ENCODE results near the gene UBE2Q2. TPM values are rescaled to one million over a fixed set of nuclear protein-coding genes. Genes with fewer than 3 reads are reported as not detected.

The UBE2Q2 gene
- total RNA-seq, 1 donor from 2014 or later: 21.6 TPM

DNA sequence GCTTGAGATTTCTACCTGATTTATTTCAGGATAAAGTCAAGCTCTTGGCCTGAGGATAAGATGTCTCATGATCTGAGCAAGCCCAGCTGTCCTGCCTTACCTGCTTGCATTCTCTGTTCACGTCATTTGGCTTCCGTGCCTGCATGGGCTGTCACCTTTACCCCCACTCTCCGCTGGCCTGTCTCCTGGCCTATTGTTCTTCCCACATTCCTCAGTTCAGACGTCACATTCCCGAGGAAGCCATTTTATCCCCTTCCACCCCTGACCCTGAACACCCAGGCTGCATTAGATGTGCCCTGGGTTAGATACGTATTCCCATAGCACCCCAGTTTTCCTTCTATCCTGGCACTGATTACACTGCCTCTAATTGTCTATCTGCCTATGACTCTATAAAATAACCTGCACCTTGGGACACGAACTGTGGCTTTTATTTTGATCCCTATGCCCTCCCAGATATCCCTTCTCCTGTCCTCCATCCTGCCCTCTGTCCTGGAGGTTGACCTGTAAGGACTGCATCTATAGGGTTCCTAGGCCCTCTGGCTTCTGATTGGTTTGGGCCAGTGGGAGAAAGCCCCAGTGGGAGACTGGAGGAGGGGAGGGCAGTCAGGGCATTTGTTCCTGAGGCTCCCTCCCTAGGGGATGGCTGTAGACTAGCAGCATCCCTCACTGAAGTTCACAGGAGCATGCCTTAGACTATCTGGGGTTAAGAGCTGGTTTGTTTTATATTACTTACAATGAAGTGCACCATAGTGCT, 19.2 kb upstream of the UBE2Q2 start:
- Histone ChIP-seq H3K9me3 (no peaks in the 10 kb centered on the region), H3K4me1 (no peaks in the 10 kb centered on the region), H3K4me3 (no peak overlapping the region), H3K36me3 (no peaks in the 10 kb centered on the region), H3K27ac (no peak overlapping the region), H3K27me3 (no peaks in the 10 kb centered on the region)
- no peak for TF ChIP-seq POLR2A (IDR thresholded peaks at IDR 0.05)
- TF ChIP-seq, protein P1, sequence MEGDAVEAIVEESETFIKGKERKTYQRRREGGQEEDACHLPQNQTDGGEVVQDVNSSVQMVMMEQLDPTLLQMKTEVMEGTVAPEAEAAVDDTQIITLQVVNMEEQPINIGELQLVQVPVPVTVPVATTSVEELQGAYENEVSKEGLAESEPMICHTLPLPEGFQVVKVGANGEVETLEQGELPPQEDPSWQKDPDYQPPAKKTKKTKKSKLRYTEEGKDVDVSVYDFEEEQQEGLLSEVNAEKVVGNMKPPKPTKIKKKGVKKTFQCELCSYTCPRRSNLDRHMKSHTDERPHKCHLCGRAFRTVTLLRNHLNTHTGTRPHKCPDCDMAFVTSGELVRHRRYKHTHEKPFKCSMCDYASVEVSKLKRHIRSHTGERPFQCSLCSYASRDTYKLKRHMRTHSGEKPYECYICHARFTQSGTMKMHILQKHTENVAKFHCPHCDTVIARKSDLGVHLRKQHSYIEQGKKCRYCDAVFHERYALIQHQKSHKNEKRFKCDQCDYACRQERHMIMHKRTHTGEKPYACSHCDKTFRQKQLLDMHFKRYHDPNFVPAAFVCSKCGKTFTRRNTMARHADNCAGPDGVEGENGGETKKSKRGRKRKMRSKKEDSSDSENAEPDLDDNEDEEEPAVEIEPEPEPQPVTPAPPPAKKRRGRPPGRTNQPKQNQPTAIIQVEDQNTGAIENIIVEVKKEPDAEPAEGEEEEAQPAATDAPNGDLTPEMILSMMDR (IDR thresholded peaks at IDR 0.05): no peak
- TF ChIP-seq POLR2AphosphoS5 (IDR thresholded peaks at IDR 0.05; ENCODE audit: insufficient read depth in 1 of 2, low read depth in 1 of 2): no peak
- DNase-seq (ENCODE audit: extremely low spot score in 2 of 2): no peak
- intact Hi-C loops (cut with DNase I): no loop called here

DNA sequence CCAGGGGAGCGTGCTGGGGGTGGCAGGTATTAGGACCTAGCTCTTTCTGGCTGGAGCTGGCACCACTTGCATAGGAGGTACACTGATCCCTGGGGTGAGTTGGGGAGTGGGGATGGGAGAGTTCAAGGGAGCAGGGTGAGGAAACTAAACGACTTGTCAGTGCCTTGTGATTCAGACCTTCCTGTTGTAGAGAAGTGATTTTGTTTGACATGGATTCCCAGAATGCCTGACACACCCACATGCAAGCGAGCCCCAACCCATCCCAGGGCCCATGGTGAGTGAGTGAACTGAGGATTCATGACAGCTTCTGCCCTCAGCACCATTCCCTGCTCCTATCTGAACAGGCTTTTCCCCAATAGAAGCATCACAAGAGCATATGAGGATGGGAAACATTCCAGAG, 15.6 kb upstream of the UBE2Q2 start:
- no peak for DNase-seq (ENCODE audit: extremely low spot score in 2 of 2)
- Histone ChIP-seq H3K27me3 (no peaks in the 10 kb centered on the region), H3K4me3 (no peak overlapping the region), H3K36me3 (no peaks in the 10 kb centered on the region), H3K27ac (no peak overlapping the region), H3K9me3 (no peaks in the 10 kb centered on the region), H3K4me1 (no peaks in the 10 kb centered on the region)
- intact Hi-C loops (cut with DNase I): no loop called here
- TF ChIP-seq POLR2A (IDR thresholded peaks at IDR 0.05) (no peak), POLR2AphosphoS5 (IDR thresholded peaks at IDR 0.05; ENCODE audit: insufficient read depth in 1 of 2, low read depth in 1 of 2) (no peak)
- TF ChIP-seq, protein P1 (IDR thresholded peaks at IDR 0.05): no peak

DNA sequence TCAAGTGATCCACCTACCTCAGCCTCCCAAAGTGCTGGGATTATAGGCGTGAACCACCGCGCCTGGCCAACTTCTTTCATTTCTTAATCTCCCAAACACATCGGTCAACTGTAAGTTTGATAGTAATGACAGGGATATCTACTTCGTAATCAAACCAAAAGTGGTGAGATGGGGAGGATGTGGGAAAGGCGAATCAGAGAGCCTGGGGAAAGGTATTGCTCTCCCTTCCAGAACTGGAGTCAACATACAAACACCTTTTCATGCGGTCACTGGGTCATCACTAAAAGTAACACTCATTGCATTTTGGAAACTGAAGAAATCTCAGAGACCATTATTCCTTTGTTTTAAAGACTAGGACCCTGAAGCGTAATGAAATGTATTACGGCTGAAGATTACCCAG, 14.8 kb upstream of the UBE2Q2 start:
- Histone ChIP-seq H3K27ac (no peak overlapping the region), H3K27me3 (no peaks in the 10 kb centered on the region), H3K9me3 (no peaks in the 10 kb centered on the region), H3K36me3 (no peaks in the 10 kb centered on the region), H3K4me3 (no peak overlapping the region), H3K4me1 (no peaks in the 10 kb centered on the region)
- intact Hi-C loops (cut with DNase I): no loop called here
- TF ChIP-seq, protein P1 (IDR thresholded peaks at IDR 0.05): no peak
- TF ChIP-seq POLR2AphosphoS5 (IDR thresholded peaks at IDR 0.05; ENCODE audit: insufficient read depth in 1 of 2, low read depth in 1 of 2) (no peak), POLR2A (IDR thresholded peaks at IDR 0.05) (no peak)
- no peak for DNase-seq (ENCODE audit: extremely low spot score in 2 of 2)

DNA sequence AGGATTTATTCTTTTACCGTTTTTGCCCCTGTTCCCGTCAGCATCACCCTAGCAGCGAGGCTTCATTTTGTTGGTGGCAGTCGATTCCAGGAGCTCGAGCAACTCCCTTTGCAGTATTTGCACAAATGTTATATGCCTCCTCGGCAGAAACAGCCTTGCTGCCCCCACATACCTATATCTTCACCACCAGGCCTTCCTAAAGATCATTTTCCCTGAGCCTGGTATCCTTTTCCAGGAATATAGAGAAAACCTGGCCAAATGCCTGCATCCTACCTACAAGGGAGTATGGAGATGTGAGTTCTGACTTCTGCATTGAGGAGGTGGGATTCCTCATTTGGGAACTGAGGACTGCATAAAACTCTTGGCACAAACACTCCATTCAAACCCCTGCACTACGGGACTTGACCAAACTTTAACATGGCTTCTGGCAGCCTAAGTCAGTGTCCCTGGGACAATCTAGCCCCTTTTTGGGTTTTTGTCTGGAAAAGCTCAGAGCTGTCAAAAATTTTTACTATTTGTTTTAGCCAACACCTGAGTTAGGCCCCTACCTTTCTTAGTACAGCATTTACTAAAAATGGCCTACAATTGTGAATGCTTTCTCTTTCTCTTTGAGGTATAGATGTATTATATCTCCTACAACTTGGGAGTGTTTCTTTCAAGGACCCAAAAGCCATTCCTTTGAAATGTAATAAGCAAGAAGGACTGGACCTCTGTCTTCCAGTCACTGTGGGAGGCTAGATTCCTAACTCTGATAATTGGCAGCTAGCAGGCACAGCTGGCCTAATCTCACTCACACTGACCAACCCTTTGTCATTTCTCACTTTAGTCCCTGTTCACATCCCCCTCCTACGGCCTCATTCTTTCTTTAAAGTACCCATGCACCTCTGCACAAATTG, 12.1 kb upstream of the UBE2Q2 start:
- Histone ChIP-seq H3K36me3 (no peaks in the 10 kb centered on the region), H3K27me3 (no peaks in the 10 kb centered on the region), H3K4me1 (no peaks in the 10 kb centered on the region), H3K27ac (no peak overlapping the region), H3K9me3 (no peaks in the 10 kb centered on the region), H3K4me3 (no peak overlapping the region)
- no peak for TF ChIP-seq POLR2AphosphoS5 (IDR thresholded peaks at IDR 0.05; ENCODE audit: insufficient read depth in 1 of 2, low read depth in 1 of 2)
- no peak for TF ChIP-seq POLR2A (IDR thresholded peaks at IDR 0.05)
- TF ChIP-seq, protein P1 (IDR thresholded peaks at IDR 0.05): no peak
- intact Hi-C loops (cut with DNase I): no loop called here
- DNase-seq (ENCODE audit: extremely low spot score in 2 of 2): no peak

DNA sequence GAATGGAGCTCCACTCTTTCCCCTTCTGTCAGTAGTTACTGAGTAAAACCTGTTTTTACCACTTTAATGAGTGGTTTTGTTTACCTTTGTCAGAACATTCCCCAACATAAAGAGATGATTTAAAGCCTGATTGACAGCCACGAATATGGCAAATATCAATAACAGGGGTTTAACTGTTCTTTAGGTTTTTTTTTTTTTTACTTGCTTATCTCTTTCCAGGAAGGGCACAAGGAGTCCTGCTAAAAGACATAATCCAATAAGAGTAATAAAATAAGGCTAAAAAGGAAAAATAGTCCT, 11.5 kb upstream of the UBE2Q2 start:
- DNase-seq (ENCODE audit: extremely low spot score in 2 of 2): no peak
- no peaks in the 10 kb centered on the region for H3K27me3 ChIP-seq
- intact Hi-C loops (cut with DNase I): no loop called here
- no peak overlapping the region for H3K4me3 ChIP-seq
- H3K4me1 ChIP-seq: peaks cover under 1% of the 10 kb centered on the region
- H3K27ac ChIP-seq: no peak overlapping the region
- TF ChIP-seq, protein P1 (IDR thresholded peaks at IDR 0.05): no peak
- TF ChIP-seq POLR2AphosphoS5 (IDR thresholded peaks at IDR 0.05; ENCODE audit: insufficient read depth in 1 of 2, low read depth in 1 of 2): no peak
- TF ChIP-seq POLR2A (IDR thresholded peaks at IDR 0.05): no peak
- H3K36me3 ChIP-seq: no peaks in the 10 kb centered on the region
- no peaks in the 10 kb centered on the region for H3K9me3 ChIP-seq

Measured in vagina (tissue), 2 donors.